A172 (cell line): ENCODE data around the gene EEF2K. TPM values are rescaled to one million over a fixed set of nuclear protein-coding genes. Genes with fewer than 3 reads are reported as not detected.
A peak's percentile ranks its signal among the peaks of the same experiment; 100 is the strongest.
"Not testable (repeated sequence)": the region's sequence is repeated elsewhere in the genome, so short reads cannot be mapped to it uniquely, and the experiment has no call there.

Experiments
- DNase-seq: peaks from one replicate; pipeline ENCODE4 v3.0.0-alpha.2; 2015; ENCODE audit warnings: low spot score
- total RNA-seq: library from RNA; depleted of rRNA; stranded (reverse); fragments of >200 nt; shearing (Covaris generic); gene quantifications from 2 replicates; pipeline ENCODE4 v1.2.3, GENCODE V29; 2014

The EEF2K gene
- total RNA-seq, 1 experiment from 2014 or later = 9.2 TPM

GRCh38 chr16:22293137-22294106 lies 87.3 kb downstream of the EEF2K start:
- no peak for DNase-seq

- DNase-seq = peak; percentile 18
Observed at GRCh38 chr16:22296225-22297113, 90.4 kb downstream of the EEF2K start.

GRCh38 chr16:22297114-22297870 lies 91.2 kb downstream of the EEF2K start, which contains the start of gene POLR3E:
Gene POLR3E (plus strand): TSS chr16:22297409. CDS start chr16:22302969, 5,560 bp downstream.
- DNase-seq = peak; percentile 95

- DNase-seq = peak; percentile 97
Observed at GRCh38 chr16:22297871-22298733, 92.0 kb downstream of the EEF2K start.

- DNase-seq = no peak
Observed at GRCh38 chr16:22299036-22299435, 93.0 kb downstream of the EEF2K start.

GRCh38 chr16:22300427-22301071 lies 94.5 kb downstream of the EEF2K start:
- peak; percentile 67 for DNase-seq

- not testable (repeated sequence) for DNase-seq
Observed at GRCh38 chr16:22301423-22301822, 95.3 kb downstream of the EEF2K start.

- DNase-seq = no peak
Observed at GRCh38 chr16:22302776-22303363, 96.8 kb downstream of the EEF2K start.

GRCh38 chr16:22304411-22304810 lies 98.3 kb downstream of the EEF2K start:
- DNase-seq = no peak

- DNase-seq = no peak
Observed at GRCh38 chr16:22306788-22307187, 100.7 kb downstream of the EEF2K start.

GRCh38 chr16:22307838-22308237 lies 101.8 kb downstream of the EEF2K start:
- DNase-seq = no peak

- no peak for DNase-seq
Observed at GRCh38 chr16:22308824-22309520, 102.9 kb downstream of the EEF2K start.

GRCh38 chr16:22311520-22311919 lies 105.4 kb downstream of the EEF2K start:
- DNase-seq = no peak

GRCh38 chr16:22312897-22313781 lies 107.1 kb downstream of the EEF2K start:
- DNase-seq = no peak

GRCh38 chr16:22313876-22314470 lies 107.9 kb downstream of the EEF2K start:
- no peak for DNase-seq

GRCh38 chr16:22314661-22315626 lies 108.9 kb downstream of the EEF2K start:
- DNase-seq = no peak
